ENCODE measurements around the gene PRICKLE3.
"Not testable (repeated sequence)": the region's sequence is repeated elsewhere in the genome, so short reads cannot be mapped to it uniquely, and the experiment has no call there.

PRICKLE3 gene

GRCh38 chrX:49139713-49140112 is 46.5 kb downstream of the PRICKLE3 start:
- Histone ChIP-seq H3K27ac (no peak overlapping the region), H3K4me3 (IDR thresholded peaks at IDR 0.05; ENCODE audit: insufficient read depth, low read depth, low read length) (no peak overlapping the region), H3K36me3 (ENCODE audit: insufficient read depth) (no peaks in the 10 kb centered on the region), H3K4me2 (no peak overlapping the region), H3K79me2 (ENCODE audit: insufficient read depth, low read depth) (no peaks in the 10 kb centered on the region), H4K20me1 (ENCODE audit: insufficient read depth) (no peaks in the 10 kb centered on the region), H3K27me3 (ENCODE audit: insufficient read depth, low read depth) (no peaks in the 10 kb centered on the region), H3K9ac (no peak overlapping the region), H3K4me1 (ENCODE audit: low read depth, poor library complexity, severe bottlenecking) (no peaks in the 10 kb centered on the region), H2AFZ (ENCODE audit: low read depth) (no peak overlapping the region)
- no peak for TF ChIP-seq CTCF (conservative IDR thresholded peaks at IDR 0.05; ENCODE audit: low read depth, low read length)

- H3K79me2 ChIP-seq (ENCODE audit: insufficient read depth, low read depth): no peaks in the 10 kb centered on the region
- no peak overlapping the region for H3K4me3 ChIP-seq (IDR thresholded peaks at IDR 0.05; ENCODE audit: insufficient read depth, low read depth, low read length)
- H3K4me2 ChIP-seq: no peak overlapping the region
- H4K20me1 ChIP-seq (ENCODE audit: insufficient read depth): no peaks in the 10 kb centered on the region
- no peaks in the 10 kb centered on the region for H3K36me3 ChIP-seq (ENCODE audit: insufficient read depth)
- no peak for TF ChIP-seq CTCF (conservative IDR thresholded peaks at IDR 0.05; ENCODE audit: low read depth, low read length)
- H3K4me1 ChIP-seq (ENCODE audit: low read depth, poor library complexity, severe bottlenecking): no peaks in the 10 kb centered on the region
- H3K27ac ChIP-seq: no peak overlapping the region
- no peaks in the 10 kb centered on the region for H3K27me3 ChIP-seq (ENCODE audit: insufficient read depth, low read depth)
- no peak overlapping the region for H3K9ac ChIP-seq
- H2AFZ ChIP-seq (ENCODE audit: low read depth): no peak overlapping the region
Measured at GRCh38 chrX:49137492-49137891, 48.7 kb downstream of the PRICKLE3 start.

GRCh38 chrX:49133759-49134158 is 52.4 kb downstream of the PRICKLE3 start:
- Histone ChIP-seq H2AFZ (ENCODE audit: low read depth) (no peak overlapping the region), H3K9ac (no peak overlapping the region), H3K27ac (no peak overlapping the region), H3K79me2 (ENCODE audit: insufficient read depth, low read depth) (no peaks in the 10 kb centered on the region), H3K4me1 (ENCODE audit: low read depth, poor library complexity, severe bottlenecking) (no peaks in the 10 kb centered on the region), H3K4me3 (IDR thresholded peaks at IDR 0.05; ENCODE audit: insufficient read depth, low read depth, low read length) (no peak overlapping the region), H3K36me3 (ENCODE audit: insufficient read depth) (no peaks in the 10 kb centered on the region), H3K4me2 (no peak overlapping the region), H4K20me1 (ENCODE audit: insufficient read depth) (no peaks in the 10 kb centered on the region), H3K27me3 (ENCODE audit: insufficient read depth, low read depth) (no peaks in the 10 kb centered on the region)
- TF ChIP-seq CTCF (conservative IDR thresholded peaks at IDR 0.05; ENCODE audit: low read depth, low read length): no peak

- not testable (repeated sequence) for H3K79me2 ChIP-seq (ENCODE audit: insufficient read depth, low read depth); H3K4me2 ChIP-seq; H3K9ac ChIP-seq; H3K4me1 ChIP-seq (ENCODE audit: low read depth, poor library complexity, severe bottlenecking); H3K27ac ChIP-seq; H3K36me3 ChIP-seq (ENCODE audit: insufficient read depth); H3K4me3 ChIP-seq (IDR thresholded peaks at IDR 0.05; ENCODE audit: insufficient read depth, low read depth, low read length); H3K27me3 ChIP-seq (ENCODE audit: insufficient read depth, low read depth); H2AFZ ChIP-seq (ENCODE audit: low read depth); H4K20me1 ChIP-seq (ENCODE audit: insufficient read depth)
Measured at GRCh38 chrX:49132275-49132674, 53.9 kb downstream of the PRICKLE3 start.

GRCh38 chrX:49129427-49129826 is 56.7 kb downstream of the PRICKLE3 start:
- Histone ChIP-seq H3K27me3 (ENCODE audit: insufficient read depth, low read depth) (no peaks in the 10 kb centered on the region), H3K27ac (no peak overlapping the region), H3K4me2 (no peak overlapping the region), H4K20me1 (ENCODE audit: insufficient read depth) (no peaks in the 10 kb centered on the region), H2AFZ (ENCODE audit: low read depth) (no peak overlapping the region), H3K79me2 (ENCODE audit: insufficient read depth, low read depth) (no peaks in the 10 kb centered on the region), H3K4me1 (ENCODE audit: low read depth, poor library complexity, severe bottlenecking) (no peaks in the 10 kb centered on the region), H3K4me3 (IDR thresholded peaks at IDR 0.05; ENCODE audit: insufficient read depth, low read depth, low read length) (no peak overlapping the region), H3K36me3 (ENCODE audit: insufficient read depth) (no peaks in the 10 kb centered on the region), H3K9ac (no peak overlapping the region)
- TF ChIP-seq CTCF (conservative IDR thresholded peaks at IDR 0.05; ENCODE audit: low read depth, low read length): no peak

GRCh38 chrX:49127742-49128258 is 58.4 kb downstream of the PRICKLE3 start:
- not testable (repeated sequence) for H2AFZ ChIP-seq (ENCODE audit: low read depth); H3K9ac ChIP-seq; H3K4me1 ChIP-seq (ENCODE audit: low read depth, poor library complexity, severe bottlenecking); H3K4me3 ChIP-seq (IDR thresholded peaks at IDR 0.05; ENCODE audit: insufficient read depth, low read depth, low read length); H3K27ac ChIP-seq; H3K79me2 ChIP-seq (ENCODE audit: insufficient read depth, low read depth); H4K20me1 ChIP-seq (ENCODE audit: insufficient read depth); H3K4me2 ChIP-seq; H3K27me3 ChIP-seq (ENCODE audit: insufficient read depth, low read depth); H3K36me3 ChIP-seq (ENCODE audit: insufficient read depth)

Measured in KMS-11 (cell line).